ENCODE results near the gene KIF18B. TPM values are rescaled to one million over a fixed set of nuclear protein-coding genes. Genes with fewer than 3 reads are reported as not detected.

The KIF18B gene
- total RNA-seq, 1 donor: 0.72 TPM

- no peak for TF ChIP-seq CTCF (IDR thresholded peaks at IDR 0.05; ENCODE audit: extremely low read depth, low read depth, low read length)
These were observed 59.3 kb downstream of the KIF18B start for GRCh38 chr17:44887971-44888954.

GRCh38 chr17:44887016-44887415 lies 60.6 kb downstream of the KIF18B start:
- H3K36me3 ChIP-seq (ENCODE audit: insufficient read depth, low read length): peaks cover 56% of the 10 kb centered on the region
- no peak overlapping the region for H3K4me2 ChIP-seq (ENCODE audit: insufficient read depth, low read length)
- H3K27ac ChIP-seq (ENCODE audit: low read depth, low read length): no peak overlapping the region
- no peak overlapping the region for H3K4me3 ChIP-seq (ENCODE audit: insufficient read depth, low read length)
- no peaks in the 10 kb centered on the region for H3K27me3 ChIP-seq (ENCODE audit: insufficient read depth, low read length)
- H3K79me2 ChIP-seq (ENCODE audit: insufficient read depth, low read length): peaks cover 51% of the 10 kb centered on the region
- no peak overlapping the region for H2AFZ ChIP-seq (ENCODE audit: low read length)
- no peak for TF ChIP-seq CTCF (IDR thresholded peaks at IDR 0.05; ENCODE audit: extremely low read depth, low read depth, low read length)
- peaks cover 21% of the 10 kb centered on the region for H4K20me1 ChIP-seq (ENCODE audit: insufficient read depth, low read length)
- no peak for DNase-seq (ENCODE audit: insufficient read length, low spot score, missing footprints)
- H3K4me1 ChIP-seq (ENCODE audit: insufficient read depth, low read length): peaks cover 4% of the 10 kb centered on the region
- H3K9me3 ChIP-seq (ENCODE audit: low read depth, low read length): no peaks in the 10 kb centered on the region

More at GRCh38 chr17:44887971-44888954, 59.3 kb downstream of the KIF18B start:
- Histone ChIP-seq H3K4me3 (ENCODE audit: insufficient read depth, low read length) (no peak overlapping the region), H3K79me2 (ENCODE audit: insufficient read depth, low read length) (peaks cover 58% of the 10 kb centered on the region), H3K9me3 (ENCODE audit: low read depth, low read length) (no peaks in the 10 kb centered on the region), H3K4me2 (ENCODE audit: insufficient read depth, low read length) (no peak overlapping the region), H4K20me1 (ENCODE audit: insufficient read depth, low read length) (peaks cover 21% of the 10 kb centered on the region), H3K27ac (ENCODE audit: low read depth, low read length) (no peak overlapping the region), H3K36me3 (ENCODE audit: insufficient read depth, low read length) (peaks cover 51% of the 10 kb centered on the region), H3K27me3 (ENCODE audit: insufficient read depth, low read length) (no peaks in the 10 kb centered on the region), H3K4me1 (ENCODE audit: insufficient read depth, low read length) (peaks cover 4% of the 10 kb centered on the region), H2AFZ (ENCODE audit: low read length) (no peak overlapping the region)
- peak; percentile 50 for DNase-seq (ENCODE audit: insufficient read length, low spot score, missing footprints)

- Histone ChIP-seq H2AFZ (ENCODE audit: low read length) (no peak overlapping the region), H3K36me3 (ENCODE audit: insufficient read depth, low read length) (peaks cover 62% of the 10 kb centered on the region)
- TF ChIP-seq CTCF (IDR thresholded peaks at IDR 0.05; ENCODE audit: extremely low read depth, low read depth, low read length): no peak
These were observed 62.6 kb downstream of the KIF18B start for GRCh38 chr17:44884941-44885340.

GRCh38 chr17:44881145-44881544 lies 66.4 kb downstream of the KIF18B start:
- no peak overlapping the region for H2AFZ ChIP-seq (ENCODE audit: low read length)
- no peaks in the 10 kb centered on the region for H3K9me3 ChIP-seq (ENCODE audit: low read depth, low read length)
- no peak overlapping the region for H3K4me2 ChIP-seq (ENCODE audit: insufficient read depth, low read length)
- H3K27me3 ChIP-seq (ENCODE audit: insufficient read depth, low read length): no peaks in the 10 kb centered on the region
- peaks cover 75% of the 10 kb centered on the region for H3K36me3 ChIP-seq (ENCODE audit: insufficient read depth, low read length)
- H3K4me3 ChIP-seq (ENCODE audit: insufficient read depth, low read length): no peak overlapping the region
- peaks cover 4% of the 10 kb centered on the region for H4K20me1 ChIP-seq (ENCODE audit: insufficient read depth, low read length)
- no peak overlapping the region for H3K27ac ChIP-seq (ENCODE audit: low read depth, low read length)
- no peaks in the 10 kb centered on the region for H3K4me1 ChIP-seq (ENCODE audit: insufficient read depth, low read length)
- no peak for TF ChIP-seq CTCF (IDR thresholded peaks at IDR 0.05; ENCODE audit: extremely low read depth, low read depth, low read length)
- no peaks in the 10 kb centered on the region for H3K79me2 ChIP-seq (ENCODE audit: insufficient read depth, low read length)
- no peak for DNase-seq (ENCODE audit: insufficient read length, low spot score, missing footprints)

More at GRCh38 chr17:44884941-44885340, 62.6 kb downstream of the KIF18B start:
- H3K27me3 ChIP-seq (ENCODE audit: insufficient read depth, low read length): no peaks in the 10 kb centered on the region
- peaks cover 4% of the 10 kb centered on the region for H3K4me1 ChIP-seq (ENCODE audit: insufficient read depth, low read length)
- no peak overlapping the region for H3K27ac ChIP-seq (ENCODE audit: low read depth, low read length)
- DNase-seq (ENCODE audit: insufficient read length, low spot score, missing footprints): no peak
- H4K20me1 ChIP-seq (ENCODE audit: insufficient read depth, low read length): peaks cover 18% of the 10 kb centered on the region
- H3K79me2 ChIP-seq (ENCODE audit: insufficient read depth, low read length): peaks cover 33% of the 10 kb centered on the region
- H3K9me3 ChIP-seq (ENCODE audit: low read depth, low read length): no peaks in the 10 kb centered on the region
- H3K4me3 ChIP-seq (ENCODE audit: insufficient read depth, low read length): no peak overlapping the region
- H3K4me2 ChIP-seq (ENCODE audit: insufficient read depth, low read length): no peak overlapping the region

All from osteoblast (primary cell).